K562 (cell line): Measurements from ENCODE around the gene STX19. TPM values are rescaled to one million over a fixed set of nuclear protein-coding genes. Genes with fewer than 3 reads are reported as not detected.

Experiments used
- ADNP ChIP-seq: fragments of 200-800 bp; sonication (Bioruptor generic); IDR thresholded peaks from 2 replicates; pipeline ENCODE4 v1.6.1; 2016; ENCODE audit warnings: missing genetic modification characterization, missing compliant biosample characterization
- BCOR ChIP-seq: fragments of 450-650 bp; IDR thresholded peaks from 2 replicates; pipeline ENCODE4 v1.6.1; 2016
- BRD4 ChIP-seq: fragments of 200-600 bp; sonication (generic); IDR thresholded peaks from 2 replicates; pipeline ENCODE4 v1.6.1; 2017; ENCODE audit warnings: inconsistent platforms
- CCAR2 ChIP-seq: fragments of 200-400 bp; formaldehyde crosslinking; IDR thresholded peaks from 2 replicates; pipeline ENCODE4 v1.6.1; 2017; ENCODE audit warnings: mild to moderate bottlenecking, low read depth, low read length
- ELK3 ChIP-seq: fragments of 450-650 bp; formaldehyde crosslinking; IDR thresholded peaks from 2 replicates; pipeline ENCODE4 v1.4.0; 2020; ENCODE audit warnings: mild to moderate bottlenecking
- ERF ChIP-seq: fragments of 450-650 bp; formaldehyde crosslinking; IDR thresholded peaks from 2 replicates; pipeline ENCODE4 v1.4.0; 2020; ENCODE audit warnings: mild to moderate bottlenecking, mixed read lengths
- GTF2A2 ChIP-seq: IDR thresholded peaks from 2 replicates; pipeline ENCODE4 v1.6.1; 2016; ENCODE audit warnings: mild to moderate bottlenecking, missing genetic modification characterization, missing compliant biosample characterization
- KDM4B ChIP-seq, 2 experiments: fragments of 450-650 bp in 1 of 2; sonication (generic) in 1 of 2; IDR thresholded peaks; 2 replicates each; pipeline ENCODE4 v1.6.1; 2016 to 2017; ENCODE audit warnings: borderline replicate concordance in 2 of 2, antibody characterized with exemption in 1 of 2, low read depth in 1 of 2, mild to moderate bottlenecking in 1 of 2
- L3MBTL2 ChIP-seq: fragments of 450-650 bp; IDR thresholded peaks from 2 replicates; pipeline ENCODE4 v1.6.1; 2016; ENCODE audit warnings: mild to moderate bottlenecking, moderate library complexity
- MAFF ChIP-seq: IDR thresholded peaks from 2 replicates; pipeline ENCODE4 v1.6.1; 2012; ENCODE audit warnings: low read length, improper control_type of control experiment
- MBD2 ChIP-seq: sonication (generic); IDR thresholded peaks from 2 replicates; pipeline ENCODE4 v1.6.1; 2016; ENCODE audit warnings: low read depth, borderline replicate concordance
- PCBP1 ChIP-seq: fragments of 200-400 bp; formaldehyde crosslinking; IDR thresholded peaks from 2 replicates; pipeline ENCODE4 v1.6.1; 2018; ENCODE audit warnings: mild to moderate bottlenecking, low read depth, low read length; ENCODE audit not compliant: poor library complexity, severe bottlenecking
- RBM34 ChIP-seq: fragments of 200-400 bp; formaldehyde crosslinking; IDR thresholded peaks from 2 replicates; pipeline ENCODE4 v1.6.1; 2018; ENCODE audit warnings: low read length, borderline replicate concordance; ENCODE audit not compliant: insufficient read depth
- TSC22D4 ChIP-seq: fragments of 450-650 bp; IDR thresholded peaks from 2 replicates; pipeline ENCODE4 v1.6.1; 2016; ENCODE audit warnings: missing genetic modification characterization, missing biosample characterization, control low read depth
- VEZF1 ChIP-seq: fragments of 200-800 bp; sonication (Bioruptor generic); IDR thresholded peaks from 2 replicates; pipeline ENCODE4 v1.6.1; 2017; ENCODE audit warnings: missing genetic modification characterization, missing compliant biosample characterization
- ZNF347 ChIP-seq: fragments of 450-650 bp; formaldehyde crosslinking; IDR thresholded peaks from 2 replicates; pipeline ENCODE4 v1.4.0; 2020; ENCODE audit warnings: low read depth, mild to moderate bottlenecking, moderate library complexity
- polyA plus RNA-seq, 8 experiments: library from polyadenylated mRNA; depleted of rRNA in 4 of 8; stranded (reverse) in 5 of 8; unstranded in 3 of 8; fragments of >200 nt; fragmentation: Nextera tagmentation in 2 of 8; fragmentation: Illumina TruSeq in 1 of 8; extraction: Ambion mirVana in 2 of 8; extraction: Trizol in 1 of 8; gene quantifications; 2 replicates each; pipeline versions ENCODE4 v1.2.1 to v1.2.3, GENCODE V29; 2011 to 2014; ENCODE audit warnings: inconsistent platforms in 1 of 8, missing spikeins in 1 of 8
- total RNA-seq, 7 experiments: library from RNA; depleted of rRNA in 6 of 7; stranded (reverse); fragments of >200 nt in 6 of 7; fragmentation: Illumina TruSeq in 2 of 7; extraction: Trizol in 2 of 7; gene quantifications; 2 replicates each; pipeline versions ENCODE4 v1.2.1 to v1.2.3, GENCODE V29; 2011 to 2021; ENCODE audit warnings: low replicate concordance in 1 of 7
- TF ChIP-seq, protein P1 (sequence below): fragments of 250-450 bp; sonication (Bioruptor Pico); IDR thresholded peaks from 2 replicates; pipeline ENCODE4 v1.8.0; 2022; ENCODE audit warnings: inconsistent platforms
- TF ChIP-seq, protein P2 (sequence below): sonication (generic); formaldehyde crosslinking; IDR thresholded peaks from 2 replicates; pipeline ENCODE4 v1.8.1; 2023; ENCODE audit warnings: mild to moderate bottlenecking, missing genetic modification reagents
- TF ChIP-seq, protein P3 (sequence below): fragments of 450-650 bp; IDR thresholded peaks from 2 replicates; pipeline ENCODE4 v1.6.1; 2016; ENCODE audit warnings: borderline replicate concordance

STX19 gene
- total and polyA plus RNA-seq, 9 of the 15 experiments (the other 6 are each of a cell fraction or from before 2014, with no cell fraction given) = 0.04 TPM; not detected in 8

- TF ChIP-seq ELK3 (CRISPR knock-in tag) = no peak
- TF ChIP-seq L3MBTL2 = peak; percentile 51
- TF ChIP-seq MBD2 = 0 out of 2 replicates have a peak, but pooled peaks have one; percentile 28
- no peak for TF ChIP-seq GTF2A2
- TF ChIP-seq, protein P1, sequence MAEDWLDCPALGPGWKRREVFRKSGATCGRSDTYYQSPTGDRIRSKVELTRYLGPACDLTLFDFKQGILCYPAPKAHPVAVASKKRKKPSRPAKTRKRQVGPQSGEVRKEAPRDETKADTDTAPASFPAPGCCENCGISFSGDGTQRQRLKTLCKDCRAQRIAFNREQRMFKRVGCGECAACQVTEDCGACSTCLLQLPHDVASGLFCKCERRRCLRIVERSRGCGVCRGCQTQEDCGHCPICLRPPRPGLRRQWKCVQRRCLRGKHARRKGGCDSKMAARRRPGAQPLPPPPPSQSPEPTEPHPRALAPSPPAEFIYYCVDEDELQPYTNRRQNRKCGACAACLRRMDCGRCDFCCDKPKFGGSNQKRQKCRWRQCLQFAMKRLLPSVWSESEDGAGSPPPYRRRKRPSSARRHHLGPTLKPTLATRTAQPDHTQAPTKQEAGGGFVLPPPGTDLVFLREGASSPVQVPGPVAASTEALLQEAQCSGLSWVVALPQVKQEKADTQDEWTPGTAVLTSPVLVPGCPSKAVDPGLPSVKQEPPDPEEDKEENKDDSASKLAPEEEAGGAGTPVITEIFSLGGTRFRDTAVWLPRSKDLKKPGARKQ = no peak
- no peak for TF ChIP-seq ADNP
- TF ChIP-seq RBM34 = no peak
- TF ChIP-seq CCAR2 = no peak
- TF ChIP-seq ZNF347 (CRISPR knock-in tag) = no peak
- TF ChIP-seq BCOR = no peak
- no peak for TF ChIP-seq ERF (CRISPR knock-in tag)
- TF ChIP-seq, protein P2, sequence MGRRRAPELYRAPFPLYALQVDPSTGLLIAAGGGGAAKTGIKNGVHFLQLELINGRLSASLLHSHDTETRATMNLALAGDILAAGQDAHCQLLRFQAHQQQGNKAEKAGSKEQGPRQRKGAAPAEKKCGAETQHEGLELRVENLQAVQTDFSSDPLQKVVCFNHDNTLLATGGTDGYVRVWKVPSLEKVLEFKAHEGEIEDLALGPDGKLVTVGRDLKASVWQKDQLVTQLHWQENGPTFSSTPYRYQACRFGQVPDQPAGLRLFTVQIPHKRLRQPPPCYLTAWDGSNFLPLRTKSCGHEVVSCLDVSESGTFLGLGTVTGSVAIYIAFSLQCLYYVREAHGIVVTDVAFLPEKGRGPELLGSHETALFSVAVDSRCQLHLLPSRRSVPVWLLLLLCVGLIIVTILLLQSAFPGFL = no peak
- 0 out of 4 replicates have a peak, but pooled peaks of 1 of the 2 experiments have one; percentile 50 for TF ChIP-seq KDM4B (IDR thresholded peaks at IDR 0.05; ENCODE audit: borderline replicate concordance in 2 of 2, low read depth in 1 of 2)
- no peak for TF ChIP-seq TSC22D4
- no peak for TF ChIP-seq PCBP1
- TF ChIP-seq VEZF1 = peak; percentile 73
- TF ChIP-seq, protein P3, sequence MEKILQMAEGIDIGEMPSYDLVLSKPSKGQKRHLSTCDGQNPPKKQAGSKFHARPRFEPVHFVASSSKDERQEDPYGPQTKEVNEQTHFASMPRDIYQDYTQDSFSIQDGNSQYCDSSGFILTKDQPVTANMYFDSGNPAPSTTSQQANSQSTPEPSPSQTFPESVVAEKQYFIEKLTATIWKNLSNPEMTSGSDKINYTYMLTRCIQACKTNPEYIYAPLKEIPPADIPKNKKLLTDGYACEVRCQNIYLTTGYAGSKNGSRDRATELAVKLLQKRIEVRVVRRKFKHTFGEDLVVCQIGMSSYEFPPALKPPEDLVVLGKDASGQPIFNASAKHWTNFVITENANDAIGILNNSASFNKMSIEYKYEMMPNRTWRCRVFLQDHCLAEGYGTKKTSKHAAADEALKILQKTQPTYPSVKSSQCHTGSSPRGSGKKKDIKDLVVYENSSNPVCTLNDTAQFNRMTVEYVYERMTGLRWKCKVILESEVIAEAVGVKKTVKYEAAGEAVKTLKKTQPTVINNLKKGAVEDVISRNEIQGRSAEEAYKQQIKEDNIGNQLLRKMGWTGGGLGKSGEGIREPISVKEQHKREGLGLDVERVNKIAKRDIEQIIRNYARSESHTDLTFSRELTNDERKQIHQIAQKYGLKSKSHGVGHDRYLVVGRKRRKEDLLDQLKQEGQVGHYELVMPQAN = no peak
- no peak for TF ChIP-seq MAFF
- no peak; the same call in 1 of the 2 replicates for TF ChIP-seq BRD4
Measured at GRCh38 chr3:93973131-93974126, 55.0 kb downstream of the STX19 start, which contains the start of gene PROS1 (continued).
